ENCODE measurements around the gene TOM1. TPM values are rescaled to one million over a fixed set of nuclear protein-coding genes. Genes with fewer than 3 reads are reported as not detected.

Gene TOM1
- total and polyA plus RNA-seq, 4 donors: 19.8 to 50.5 (median 44.0) TPM

GRCh38 chr22:35317680-35318290 lies 18.1 kb downstream of the TOM1 start:
- Histone ChIP-seq H3K9me3 (ENCODE audit: control insufficient read depth, low read length) (no peaks in the 10 kb centered on the region), H3K27ac (ENCODE audit: low read depth in 1 of 2, low read length in 2 of 2) (no peak overlapping the region), H3K36me3 (ENCODE audit: control insufficient read depth in 1 of 2, insufficient read depth in 2 of 2, low read length in 1 of 2) (peaks cover 0 to 6% of the 10 kb centered on the region in 2 donors), H3K4me1 (ENCODE audit: control insufficient read depth in 1 of 2, insufficient read depth in 2 of 2, low read length in 2 of 2) (peaks cover 0 to 1% of the 10 kb centered on the region in 2 donors), H3K27me3 (ENCODE audit: control insufficient read depth in 1 of 2, insufficient read depth in 2 of 2, low read length in 1 of 2) (no peaks in the 10 kb centered on the region), H3K4me3 (ENCODE audit: low read length in 2 of 2) (no peak overlapping the region)
- ATAC-seq (ENCODE audit: low FRiP score) (no peak), DNase-seq (peak; percentile 38 to 65)
- intact Hi-C loops (cut with DNase I): no loop called here
- 81 to 83% methylated on average over 12 of the region's 12 CpGs for WGBS, 2 donors

- no peak overlapping the region for H3K27ac ChIP-seq (ENCODE audit: low read depth in 1 of 2, low read length in 2 of 2)
- DNase-seq: peak; percentile 37 to 59
- H3K27me3 ChIP-seq (ENCODE audit: control insufficient read depth in 1 of 2, insufficient read depth in 2 of 2, low read length in 1 of 2): no peaks in the 10 kb centered on the region
- peaks cover 0 to under 1% of the 10 kb centered on the region in 2 donors for H3K4me1 ChIP-seq (ENCODE audit: control insufficient read depth in 1 of 2, insufficient read depth in 2 of 2, low read length in 2 of 2)
- no peak for ATAC-seq (ENCODE audit: low FRiP score)
- intact Hi-C loops (cut with DNase I): no loop called here
- no peaks in the 10 kb centered on the region for H3K9me3 ChIP-seq (ENCODE audit: control insufficient read depth, low read length)
- peaks cover 0 to 6% of the 10 kb centered on the region in 2 donors for H3K36me3 ChIP-seq (ENCODE audit: control insufficient read depth in 1 of 2, insufficient read depth in 2 of 2, low read length in 1 of 2)
- no peak overlapping the region for H3K4me3 ChIP-seq (ENCODE audit: low read length in 2 of 2)
- 87 to 91% methylated on average over 24 of the region's 24 CpGs for WGBS, 2 donors
Observed at GRCh38 chr22:35318346-35319215, 18.9 kb downstream of the TOM1 start.

- intact Hi-C loops (cut with DNase I): no loop called here
- H3K36me3 ChIP-seq (ENCODE audit: control insufficient read depth in 1 of 2, insufficient read depth in 2 of 2, low read length in 1 of 2): peaks cover 0 to 8% of the 10 kb centered on the region in 2 donors
- H3K4me3 ChIP-seq (ENCODE audit: low read length in 2 of 2): no peak overlapping the region
- H3K4me1 ChIP-seq (ENCODE audit: control insufficient read depth in 1 of 2, insufficient read depth in 2 of 2, low read length in 2 of 2): no peaks in the 10 kb centered on the region
- DNase-seq: peak; percentile 41 to 76
- no peak for ATAC-seq (ENCODE audit: low FRiP score)
- 91% methylated on average over 18 of the region's 18 CpGs for WGBS, 2 donors
- H3K9me3 ChIP-seq (ENCODE audit: control insufficient read depth, low read length): no peaks in the 10 kb centered on the region
- no peak overlapping the region for H3K27ac ChIP-seq (ENCODE audit: low read depth in 1 of 2, low read length in 2 of 2)
- no peaks in the 10 kb centered on the region for H3K27me3 ChIP-seq (ENCODE audit: control insufficient read depth in 1 of 2, insufficient read depth in 2 of 2, low read length in 1 of 2)
Observed at GRCh38 chr22:35319244-35319985, 19.7 kb downstream of the TOM1 start.

- 74 to 84% methylated on average over 10 of the region's 10 CpGs for WGBS, 2 donors
- Histone ChIP-seq H3K9me3 (ENCODE audit: control insufficient read depth, low read length) (no peaks in the 10 kb centered on the region), H3K4me3 (ENCODE audit: low read length in 2 of 2) (no peak overlapping the region), H3K4me1 (ENCODE audit: control insufficient read depth in 1 of 2, insufficient read depth in 2 of 2, low read length in 2 of 2) (no peaks in the 10 kb centered on the region), H3K36me3 (ENCODE audit: control insufficient read depth in 1 of 2, insufficient read depth in 2 of 2, low read length in 1 of 2) (peaks cover 0 to 10% of the 10 kb centered on the region in 2 donors), H3K27me3 (ENCODE audit: control insufficient read depth in 1 of 2, insufficient read depth in 2 of 2, low read length in 1 of 2) (no peaks in the 10 kb centered on the region), H3K27ac (ENCODE audit: low read depth in 1 of 2, low read length in 2 of 2) (no peak overlapping the region)
- intact Hi-C loops (cut with DNase I): no loop called here
- DNase-seq (no peak), ATAC-seq (ENCODE audit: low FRiP score) (no peak)
Observed at GRCh38 chr22:35322126-35322525, 22.4 kb downstream of the TOM1 start.

GRCh38 chr22:35322893-35323292 lies 23.2 kb downstream of the TOM1 start:
- DNase-seq (peak in 1 of 2 donors; percentile 71), ATAC-seq (ENCODE audit: low FRiP score) (no peak)

GRCh38 chr22:35323305-35323704 lies 23.6 kb downstream of the TOM1 start:
- Histone ChIP-seq H3K27ac (ENCODE audit: low read depth in 1 of 2, low read length in 2 of 2) (no peak overlapping the region), H3K36me3 (ENCODE audit: control insufficient read depth in 1 of 2, insufficient read depth in 2 of 2, low read length in 1 of 2) (peaks cover 0 to 12% of the 10 kb centered on the region in 2 donors), H3K4me3 (ENCODE audit: low read length in 2 of 2) (no peak overlapping the region), H3K27me3 (ENCODE audit: control insufficient read depth in 1 of 2, insufficient read depth in 2 of 2, low read length in 1 of 2) (no peaks in the 10 kb centered on the region), H3K4me1 (ENCODE audit: control insufficient read depth in 1 of 2, insufficient read depth in 2 of 2, low read length in 2 of 2) (no peaks in the 10 kb centered on the region), H3K9me3 (ENCODE audit: control insufficient read depth, low read length) (no peaks in the 10 kb centered on the region)
- intact Hi-C loops (cut with DNase I): no loop called here
- 93 to 94% methylated on average over 11 of the region's 11 CpGs for WGBS, 2 donors
- no peak for DNase-seq
- ATAC-seq (ENCODE audit: low FRiP score): no peak

More at GRCh38 chr22:35322893-35323292, 23.2 kb downstream of the TOM1 start:
- Histone ChIP-seq H3K9me3 (ENCODE audit: control insufficient read depth, low read length) (no peaks in the 10 kb centered on the region), H3K36me3 (ENCODE audit: control insufficient read depth in 1 of 2, insufficient read depth in 2 of 2, low read length in 1 of 2) (peaks cover 0 to 14% of the 10 kb centered on the region in 2 donors), H3K4me3 (ENCODE audit: low read length in 2 of 2) (no peak overlapping the region), H3K27ac (ENCODE audit: low read depth in 1 of 2, low read length in 2 of 2) (no peak overlapping the region), H3K4me1 (ENCODE audit: control insufficient read depth in 1 of 2, insufficient read depth in 2 of 2, low read length in 2 of 2) (no peaks in the 10 kb centered on the region), H3K27me3 (ENCODE audit: control insufficient read depth in 1 of 2, insufficient read depth in 2 of 2, low read length in 1 of 2) (no peaks in the 10 kb centered on the region)
- WGBS, 2 donors: 90 to 92% methylated on average over 15 of the region's 15 CpGs
- intact Hi-C loops (cut with DNase I): no loop called here

DNA sequence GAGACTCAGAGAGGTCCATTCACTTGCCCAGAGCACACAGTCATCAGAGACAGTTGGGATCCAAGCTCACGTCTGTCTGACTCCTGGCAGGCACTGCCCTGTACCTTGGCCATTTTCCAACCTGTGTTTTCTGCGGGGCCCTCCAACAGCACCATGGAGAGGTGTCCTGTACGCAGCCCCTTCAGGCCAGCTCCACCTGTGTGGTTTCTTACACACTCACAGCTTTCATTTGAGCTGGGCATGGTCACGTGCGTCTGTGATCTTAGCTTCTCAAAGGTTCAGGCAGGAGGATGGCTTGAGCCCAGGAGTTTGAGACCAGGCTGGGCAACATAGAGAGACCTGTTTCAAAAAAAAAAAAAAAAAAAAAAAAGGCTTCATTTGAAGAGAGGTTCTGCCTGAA lies 24.4 kb downstream of the TOM1 start:
- intact Hi-C loops (cut with DNase I): no loop called here
- WGBS, 2 donors: 67 to 69% methylated on average over 5 of the region's 5 CpGs
- Histone ChIP-seq H3K27ac (ENCODE audit: low read depth in 1 of 2, low read length in 2 of 2) (no peak overlapping the region), H3K4me3 (ENCODE audit: low read length in 2 of 2) (no peak overlapping the region), H3K4me1 (ENCODE audit: control insufficient read depth in 1 of 2, insufficient read depth in 2 of 2, low read length in 2 of 2) (no peaks in the 10 kb centered on the region), H3K27me3 (ENCODE audit: control insufficient read depth in 1 of 2, insufficient read depth in 2 of 2, low read length in 1 of 2) (no peaks in the 10 kb centered on the region), H3K9me3 (ENCODE audit: control insufficient read depth, low read length) (no peaks in the 10 kb centered on the region), H3K36me3 (ENCODE audit: control insufficient read depth in 1 of 2, insufficient read depth in 2 of 2, low read length in 1 of 2) (peaks cover 0 to 12% of the 10 kb centered on the region in 2 donors)
- peak in 1 of 2 donors; percentile 22 for DNase-seq
- ATAC-seq (ENCODE audit: low FRiP score): no peak

DNA sequence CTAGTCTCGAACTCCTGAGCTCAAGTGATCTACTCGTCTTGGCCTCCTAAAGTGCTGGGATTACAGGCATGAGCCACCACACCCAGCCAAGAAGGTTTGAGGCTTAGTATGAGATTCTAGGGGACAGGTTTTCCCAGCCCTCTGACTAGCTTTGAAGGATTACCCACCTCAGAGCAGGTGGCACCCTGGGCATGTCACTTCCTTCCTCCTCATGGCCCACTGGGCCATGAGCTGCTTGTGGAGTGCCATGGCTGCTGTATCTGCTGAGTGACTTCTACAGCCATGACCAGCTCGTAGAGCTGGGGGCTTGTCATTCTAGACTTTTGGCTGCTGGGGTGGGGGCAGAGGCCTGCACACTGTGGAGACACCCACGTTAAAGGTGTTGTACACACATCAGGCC lies 25.1 kb downstream of the TOM1 start:
- no peaks in the 10 kb centered on the region for H3K9me3 ChIP-seq (ENCODE audit: control insufficient read depth, low read length)
- H3K4me1 ChIP-seq (ENCODE audit: control insufficient read depth in 1 of 2, insufficient read depth in 2 of 2, low read length in 2 of 2): no peaks in the 10 kb centered on the region
- peaks cover 0 to 12% of the 10 kb centered on the region in 2 donors for H3K36me3 ChIP-seq (ENCODE audit: control insufficient read depth in 1 of 2, insufficient read depth in 2 of 2, low read length in 1 of 2)
- 80 to 87% methylated on average over 4 of the region's 4 CpGs for WGBS, 2 donors
- DNase-seq (peak in 1 of 2 donors; percentile 44), ATAC-seq (ENCODE audit: low FRiP score) (no peak)
- intact Hi-C loops (cut with DNase I): no loop called here
- H3K27me3 ChIP-seq (ENCODE audit: control insufficient read depth in 1 of 2, insufficient read depth in 2 of 2, low read length in 1 of 2): no peaks in the 10 kb centered on the region
- H3K4me3 ChIP-seq (ENCODE audit: low read length in 2 of 2): no peak overlapping the region
- no peak overlapping the region for H3K27ac ChIP-seq (ENCODE audit: low read depth in 1 of 2, low read length in 2 of 2)
